Progenitor cell of endocrine pancreas (in vitro differentiated cells): ENCODE data around the gene FIG4. TPM values are rescaled to one million over a fixed set of nuclear protein-coding genes. Genes with fewer than 3 reads are reported as not detected.
A peak's percentile ranks its signal among the peaks of the same experiment; 100 is the strongest.

ENCODE experiments used
- DNase-seq: peaks from one replicate; pipeline ENCODE4 v3.0.0; 2021; ENCODE audit warnings: low spot score; ENCODE audit not compliant: unreplicated experiment
- H3K27ac Mint-ChIP-seq: 2 replicates; pipeline ENCODE4 v1.8.0; 2021; ENCODE audit warnings: mild to moderate bottlenecking, moderate library complexity, mixed read lengths
- H3K27me3 Mint-ChIP-seq: 2 replicates; pipeline ENCODE4 v1.8.0; 2021; ENCODE audit warnings: mixed read lengths
- H3K36me3 Mint-ChIP-seq: 2 replicates; pipeline ENCODE4 v1.8.0; 2022; ENCODE audit warnings: mixed read lengths; ENCODE audit not compliant: insufficient read depth
- H3K4me1 Mint-ChIP-seq: 2 replicates; pipeline ENCODE4 v1.8.0; 2021; ENCODE audit warnings: low read depth, mixed read lengths
- H3K4me3 Mint-ChIP-seq: 2 replicates; pipeline ENCODE4 v1.8.0; 2021; ENCODE audit warnings: low read depth, mild to moderate bottlenecking, moderate library complexity, mixed read lengths
- H3K9me3 Mint-ChIP-seq: 2 replicates; pipeline ENCODE4 v1.8.0; 2021; ENCODE audit warnings: low read depth, mixed read lengths
- CTCF ChIP-seq: fragments of 200-600 bp; sonication (generic); IDR thresholded peaks from one replicate; pipeline ENCODE4 v1.5.0; 2021; ENCODE audit warnings: antibody characterized with exemption, mild to moderate bottlenecking; ENCODE audit not compliant: unreplicated experiment
- total RNA-seq: library from RNA; stranded (reverse); gene quantifications from 2 replicates; pipeline ENCODE4 v1.2.1, GENCODE V29; 2021

The FIG4 gene
- total RNA-seq, 1 donor from 2014 or later, result 30.0 TPM

GRCh38 chr6:109790131-109790530 is 99.0 kb downstream of the FIG4 start:
- H3K36me3 Mint-ChIP-seq, result peaks cover 20% of the 10 kb centered on the region
- peak overlapping the region; percentile 92 for H3K27ac Mint-ChIP-seq
- TF ChIP-seq CTCF, result no peak

GRCh38 chr6:109791301-109791700 is 100.2 kb downstream of the FIG4 start:
- Mint-ChIP-seq H3K36me3 (peaks cover 18% of the 10 kb centered on the region), H3K4me1 (peaks cover 20% of the 10 kb centered on the region), H3K27ac (peak overlapping the region; percentile 78), H3K27me3 (no peaks in the 10 kb centered on the region), H3K9me3 (no peaks in the 10 kb centered on the region), H3K4me3 (no peak overlapping the region)
- DNase-seq, result no peak
- no peak for TF ChIP-seq CTCF

More at GRCh38 chr6:109790131-109790530, 99.0 kb downstream of the FIG4 start:
- Mint-ChIP-seq H3K4me1 (peaks cover 20% of the 10 kb centered on the region), H3K4me3 (no peak overlapping the region), H3K27me3 (no peaks in the 10 kb centered on the region), H3K9me3 (no peaks in the 10 kb centered on the region)
- no peak for DNase-seq

GRCh38 chr6:109793021-109793420 is 101.9 kb downstream of the FIG4 start:
- Mint-ChIP-seq H3K9me3 (no peaks in the 10 kb centered on the region), H3K36me3 (peaks cover 14% of the 10 kb centered on the region), H3K4me1 (peaks cover 20% of the 10 kb centered on the region), H3K27ac (no peak overlapping the region), H3K4me3 (no peak overlapping the region), H3K27me3 (no peaks in the 10 kb centered on the region)
- no peak for TF ChIP-seq CTCF
- no peak for DNase-seq

GRCh38 chr6:109793792-109794191 is 102.7 kb downstream of the FIG4 start:
- H3K4me3 Mint-ChIP-seq, result no peak overlapping the region
- no peak overlapping the region for H3K27ac Mint-ChIP-seq
- DNase-seq, result no peak
- no peaks in the 10 kb centered on the region for H3K9me3 Mint-ChIP-seq
- peaks cover 12% of the 10 kb centered on the region for H3K36me3 Mint-ChIP-seq
- H3K4me1 Mint-ChIP-seq, result peaks cover 20% of the 10 kb centered on the region
- no peaks in the 10 kb centered on the region for H3K27me3 Mint-ChIP-seq
- no peak for TF ChIP-seq CTCF

GRCh38 chr6:109794201-109794923 is 103.3 kb downstream of the FIG4 start:
- H3K36me3 Mint-ChIP-seq, result peaks cover 12% of the 10 kb centered on the region

More at GRCh38 chr6:109794201-109794923, 103.3 kb downstream of the FIG4 start:
- H3K9me3 Mint-ChIP-seq, result no peaks in the 10 kb centered on the region
- H3K27ac Mint-ChIP-seq, result no peak overlapping the region
- no peaks in the 10 kb centered on the region for H3K27me3 Mint-ChIP-seq
- peaks cover 19% of the 10 kb centered on the region for H3K4me1 Mint-ChIP-seq
- no peak for DNase-seq
- no peak overlapping the region for H3K4me3 Mint-ChIP-seq
- no peak for TF ChIP-seq CTCF
